Esophagus (tissue), 2 donors: ENCODE measurements around the gene PLD5. TPM values are rescaled to one million over a fixed set of nuclear protein-coding genes. Genes with fewer than 3 reads are reported as not detected.
"Not testable (repeated sequence)": the region's sequence is repeated elsewhere in the genome, so short reads cannot be mapped to it uniquely, and the experiment has no call there.

Experiments
- H3K27ac ChIP-seq, 2 donors: one replicate each; pipeline ENCODE4 v1.5.1; 2013; ENCODE audit warnings: low read depth in 2 of 2, mild to moderate bottlenecking in 2 of 2, inconsistent platforms in 1 of 2, low read length in 1 of 2, moderate library complexity in 1 of 2
- H3K27me3 ChIP-seq, 2 donors: one replicate each; pipeline ENCODE4 v1.6.1; 2013; ENCODE audit warnings: low read length in 2 of 2, control low read depth in 1 of 2, mild to moderate bottlenecking in 1 of 2; ENCODE audit not compliant: insufficient read depth in 2 of 2, control insufficient read depth in 1 of 2
- H3K36me3 ChIP-seq, 2 donors: one replicate each; pipeline ENCODE4 v1.6.1; 2013; ENCODE audit warnings: low read length in 1 of 2; ENCODE audit not compliant: control insufficient read depth in 2 of 2, insufficient read depth in 2 of 2
- H3K4me1 ChIP-seq, 2 donors: one replicate each; pipeline ENCODE4 v1.6.1; 2013; ENCODE audit warnings: low read length in 1 of 2; ENCODE audit not compliant: control insufficient read depth in 2 of 2, insufficient read depth in 2 of 2
- H3K4me3 ChIP-seq, 2 donors: one replicate each; pipeline ENCODE4 v1.5.1; 2013; ENCODE audit warnings: low read length in 2 of 2, mild to moderate bottlenecking in 2 of 2, low read depth in 1 of 2, moderate library complexity in 1 of 2
- H3K9me3 ChIP-seq, 2 donors: one replicate each; pipeline ENCODE4 v1.6.1; 2013; ENCODE audit warnings: mild to moderate bottlenecking in 2 of 2, low read depth in 1 of 2, low read length in 1 of 2, moderate library complexity in 1 of 2; ENCODE audit not compliant: control insufficient read depth in 2 of 2, insufficient read depth in 1 of 2
- WGBS, 2 donors: extraction: QIAGEN DNeasy Blood & Tissue Kit; methylation state at CpG; one replicate each; pipeline ENCODE4 v1.1.7; 2013; 5-methylcytosine and 5-hydroxymethylcytosine counted together
- polyA plus RNA-seq, 2 donors: library from polyadenylated mRNA; stranded (reverse); fragments of 200-250 nt; gene quantifications; one replicate each; pipeline ENCODE4 v1.2.3, GENCODE V29; 2013
- donor health status: healthy with polysubstance abuse.
- donor health status: Bipolar disorder and iron deficiency.

The PLD5 gene
- polyA plus RNA-seq, 2 donors = 0.04 to 0.11 TPM

DNA sequence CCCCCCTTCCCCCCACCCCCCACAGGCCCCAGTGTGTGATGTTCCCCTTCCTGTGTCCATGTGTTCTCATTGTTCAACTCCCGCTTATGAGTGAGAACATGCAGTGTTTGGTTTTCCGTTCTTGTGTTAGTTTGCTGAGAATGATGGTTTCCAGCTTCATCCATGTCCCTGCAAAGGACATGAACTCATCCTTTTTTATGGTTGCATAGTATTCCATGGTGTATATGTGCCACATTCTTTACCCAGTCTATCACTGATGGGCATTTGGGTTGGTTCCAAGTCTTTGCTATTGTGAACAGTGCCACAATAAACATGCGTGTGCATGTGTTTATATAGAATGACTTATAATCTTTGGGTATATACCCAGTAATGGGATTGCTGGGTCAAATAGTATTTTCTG, 466.3 kb downstream of the PLD5 start:
- H3K27me3 ChIP-seq, H3K9me3 ChIP-seq, H3K27ac ChIP-seq, H3K4me1 ChIP-seq, H3K4me3 ChIP-seq, H3K36me3 ChIP-seq: not testable (repeated sequence)
- 87 to 88% methylated on average over 3 of the region's 3 CpGs for WGBS, 2 donors

DNA sequence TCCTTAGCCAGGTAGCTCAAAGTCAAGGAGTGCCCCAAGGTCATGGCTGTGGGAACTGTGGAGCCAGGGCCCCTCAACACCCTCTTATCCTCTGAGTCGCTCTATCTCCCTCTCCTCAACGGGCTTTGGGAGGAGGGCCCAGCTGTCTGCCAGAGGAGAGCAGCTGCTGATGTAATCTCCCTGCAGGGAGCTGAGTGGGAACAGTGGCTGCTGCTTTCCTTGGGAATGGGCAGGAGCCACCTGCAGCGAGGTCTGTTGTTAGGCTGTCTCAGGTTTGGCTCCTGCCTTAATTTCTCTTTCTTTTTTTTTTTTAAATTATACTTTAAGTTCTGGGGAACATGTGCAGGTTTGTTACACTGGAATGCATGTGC, 466.8 kb downstream of the PLD5 start:
- H3K36me3 ChIP-seq = no peaks in the 10 kb centered on the region
- 65 to 73% methylated on average over 3 of the region's 3 CpGs for WGBS, 2 donors

DNA sequence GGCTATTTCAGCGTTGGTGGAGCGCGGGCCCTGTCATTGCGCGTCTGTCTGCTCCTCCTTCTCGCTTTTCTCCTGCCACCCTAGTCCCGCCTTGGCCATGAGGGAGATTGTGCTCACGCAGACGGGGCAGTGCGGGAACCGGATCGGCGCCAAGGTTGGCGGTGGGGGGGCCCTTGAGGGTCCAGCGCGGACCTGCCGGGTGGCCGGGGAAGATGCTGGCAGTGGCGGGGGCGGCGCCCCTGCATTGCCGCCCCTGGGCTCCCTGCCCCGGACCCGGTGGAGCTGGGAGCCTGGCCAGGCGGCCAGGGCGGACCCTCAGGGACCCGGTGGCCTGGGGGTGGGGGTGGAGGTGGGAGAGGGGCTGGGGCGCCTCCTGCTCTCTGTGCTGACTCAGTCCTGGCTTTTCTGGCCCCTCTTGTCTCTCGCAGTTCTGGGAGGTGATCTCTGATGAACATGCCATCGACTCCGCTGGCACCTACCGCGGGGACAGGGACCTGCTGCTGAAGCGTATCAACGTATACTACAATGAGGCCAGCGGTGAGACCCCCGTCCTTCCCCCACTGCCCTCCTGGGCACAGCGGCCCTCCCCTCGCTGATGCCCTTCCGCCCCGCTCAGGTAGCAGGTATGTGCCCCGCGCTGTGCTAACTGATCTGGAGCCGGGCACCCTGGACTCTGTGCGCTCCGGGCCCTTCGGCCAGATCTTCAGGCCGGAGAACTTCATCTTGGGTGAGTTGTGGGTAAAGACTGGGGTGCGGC, 467.3 kb downstream of the PLD5 start:
- H3K4me3 ChIP-seq = no peak overlapping the region
- 91 to 94% methylated on average over 41 to 49 of the region's 49 CpGs for WGBS, 2 donors
- H3K9me3 ChIP-seq = no peaks in the 10 kb centered on the region
- no peak overlapping the region for H3K27ac ChIP-seq
- no peaks in the 10 kb centered on the region for H3K4me1 ChIP-seq
- no peaks in the 10 kb centered on the region for H3K27me3 ChIP-seq
- H3K36me3 ChIP-seq = no peaks in the 10 kb centered on the region

More for the DNA sequence above, 466.8 kb downstream of the PLD5 start:
- Histone ChIP-seq H3K9me3 (no peaks in the 10 kb centered on the region), H3K27ac (no peak overlapping the region), H3K27me3 (no peaks in the 10 kb centered on the region), H3K4me3 (no peak overlapping the region), H3K4me1 (no peaks in the 10 kb centered on the region)

DNA sequence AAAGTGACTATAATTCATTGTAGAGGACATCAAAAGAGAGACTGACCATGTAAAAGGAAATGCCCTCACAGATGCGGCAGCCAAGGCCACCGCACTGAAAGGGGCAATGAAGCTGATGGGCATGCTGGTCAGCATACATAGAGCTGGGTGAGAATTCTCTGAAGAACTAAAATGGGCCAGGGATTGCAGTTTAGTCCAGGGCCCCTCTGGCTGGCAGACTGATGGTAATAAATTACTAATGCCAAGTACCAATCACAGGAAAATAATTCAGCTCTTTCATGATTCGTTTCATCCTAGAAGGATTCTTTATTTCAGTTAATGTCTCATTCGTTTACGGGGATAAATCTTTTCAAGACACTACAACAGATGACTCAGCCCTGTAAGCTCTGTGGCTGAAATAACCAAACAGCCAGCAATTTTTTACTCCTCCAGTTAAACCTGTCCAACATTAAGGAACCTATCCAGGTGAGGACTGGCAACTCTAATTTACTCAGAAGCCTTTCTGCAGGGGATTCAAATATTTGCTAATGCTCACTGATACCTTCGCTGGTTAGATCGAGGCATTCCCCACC, 468.7 kb downstream of the PLD5 start:
- WGBS, 2 donors = 43 to 51% methylated on average over 7 of the region's 7 CpGs
- Histone ChIP-seq H3K9me3 (no peaks in the 10 kb centered on the region), H3K36me3 (no peaks in the 10 kb centered on the region), H3K27ac (no peak overlapping the region), H3K4me1 (no peaks in the 10 kb centered on the region), H3K4me3 (no peak overlapping the region), H3K27me3 (no peaks in the 10 kb centered on the region)

DNA sequence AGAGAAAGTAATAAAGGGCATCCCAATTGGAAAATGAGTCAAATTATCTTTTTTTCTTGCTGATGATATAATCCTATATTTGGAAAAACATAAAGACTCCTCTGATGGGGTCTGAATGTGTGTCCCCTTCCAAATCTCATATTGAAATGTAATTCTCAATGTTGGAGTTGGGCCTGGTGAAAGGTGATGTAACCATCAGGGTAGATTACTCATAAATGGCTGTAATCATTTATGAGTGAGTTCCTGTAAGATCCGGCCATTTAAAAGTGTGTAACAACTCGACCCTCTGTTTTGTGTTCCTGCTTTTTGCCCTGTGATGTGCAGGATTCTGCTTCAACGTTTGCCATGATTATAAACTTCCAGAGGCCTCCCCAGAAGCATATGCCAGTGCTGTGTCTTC, 481.3 kb downstream of the PLD5 start:
- 44 to 46% methylated on average over 3 of the region's 3 CpGs for WGBS, 2 donors

DNA sequence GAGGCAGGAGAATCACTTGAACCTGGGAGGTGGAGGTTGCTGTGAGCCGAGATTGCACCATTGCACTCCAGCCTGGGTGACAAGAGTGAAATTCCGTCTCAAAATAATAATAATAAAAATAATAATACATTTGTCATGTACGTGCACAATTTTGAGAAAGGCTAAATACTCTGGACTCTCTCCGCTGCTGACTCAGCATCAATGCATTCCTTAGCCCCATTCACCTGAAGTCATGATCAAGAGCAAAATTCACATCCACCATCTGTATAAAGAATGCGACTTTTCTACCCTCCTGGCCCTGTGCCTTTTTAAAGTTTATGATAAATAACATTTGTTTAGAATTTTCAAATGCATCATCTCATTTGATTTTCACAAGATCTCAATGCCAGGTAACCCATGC, 490.1 kb downstream of the PLD5 start:
- Histone ChIP-seq H3K9me3 (no peaks in the 10 kb centered on the region), H3K27ac (no peak overlapping the region), H3K4me1 (no peaks in the 10 kb centered on the region), H3K4me3 (no peak overlapping the region), H3K36me3 (no peaks in the 10 kb centered on the region), H3K27me3 (no peaks in the 10 kb centered on the region)
- WGBS, 2 donors = 86 to 88% methylated on average over 5 of the region's 5 CpGs

More for the DNA sequence above, 481.3 kb downstream of the PLD5 start:
- Histone ChIP-seq H3K27me3 (no peaks in the 10 kb centered on the region), H3K4me3 (no peak overlapping the region), H3K36me3 (no peaks in the 10 kb centered on the region), H3K27ac (no peak overlapping the region), H3K4me1 (no peaks in the 10 kb centered on the region), H3K9me3 (peaks cover 0 to 2% of the 10 kb centered on the region in 2 donors)

DNA sequence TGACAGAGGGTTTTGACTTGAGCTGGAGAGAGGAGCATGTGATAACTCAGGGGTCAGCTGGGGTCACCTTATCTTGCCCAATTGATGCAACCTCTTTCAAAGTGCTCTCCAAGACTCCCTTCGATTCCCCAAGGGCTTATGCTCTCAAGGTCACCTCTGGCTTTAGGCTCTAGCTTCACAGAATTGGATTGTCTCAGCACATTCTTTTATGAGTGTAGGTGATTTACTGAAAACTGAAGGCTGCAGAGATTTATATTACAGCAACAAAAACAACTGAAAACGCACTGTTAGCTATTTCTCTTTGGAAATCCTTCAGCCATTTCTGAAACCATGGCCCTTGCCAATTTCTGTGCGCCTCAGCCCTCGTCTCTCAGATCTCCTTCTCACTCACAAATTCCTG, 491.1 kb downstream of the PLD5 start:
- no peak overlapping the region for H3K27ac ChIP-seq
- H3K9me3 ChIP-seq = no peaks in the 10 kb centered on the region
- H3K36me3 ChIP-seq = no peaks in the 10 kb centered on the region
- H3K27me3 ChIP-seq = no peaks in the 10 kb centered on the region
- WGBS, 2 donors = 35 to 39% methylated on average over 4 of the region's 4 CpGs
- H3K4me1 ChIP-seq = no peaks in the 10 kb centered on the region
- no peak overlapping the region for H3K4me3 ChIP-seq
